Panc1 (cell line): ENCODE results near the gene ECM1. TPM values are rescaled to one million over a fixed set of nuclear protein-coding genes. Genes with fewer than 3 reads are reported as not detected.

Experiments
- ATAC-seq: fragments of 200-7000 bp; cut with Tn5 transposase; 2 replicates; pipeline ENCODE4 v1.9.1; 2020; ENCODE audit warnings: mild to moderate bottlenecking, moderate library complexity
- BruUV-seq: library from RNA; stranded (reverse); fragments of 400-500 nt; replicated peaks from 2 replicates; lab custom pipeline; 2021; lab: Mats Ljungman, UMichigan
- CTCF ChIA-PET: fragments of 300-600 bp; sonication (Branson Sonifier 250); formaldehyde crosslinking; loops from one replicate; lab custom pipeline; 2022; ENCODE audit warnings: antibody characterized with exemption; lab: Charles Lee
- POLR2A ChIA-PET: fragments of 300-600 bp; sonication (Branson Sonifier 250); formaldehyde crosslinking; loops from one replicate; lab custom pipeline; 2022; ENCODE audit warnings: antibody characterized with exemption; lab: Charles Lee
- DNase-seq: peaks from one replicate; pipeline ENCODE4 v3.0.0-alpha.2; 2010; ENCODE audit warnings: low read depth, low spot score
- H3K27ac ChIP-seq: 2 replicates; pipeline ENCODE4 v1.5.1; 2011; ENCODE audit warnings: mild to moderate bottlenecking, low read length, inconsistent platforms
- H3K27me3 ChIP-seq: fragments of 200-500 bp; sonication (Bioruptor generic); 2 replicates; pipeline ENCODE4 v1.6.0; 2014; ENCODE audit warnings: low read length, inconsistent platforms; ENCODE audit not compliant: control insufficient read depth, insufficient read depth
- H3K36me3 ChIP-seq: fragments of 200-500 bp; sonication (Bioruptor generic); 2 replicates; pipeline ENCODE4 v1.5.1; 2014; ENCODE audit warnings: inconsistent platforms, mild to moderate bottlenecking, low read length, moderate library complexity; ENCODE audit not compliant: control insufficient read depth, insufficient read depth
- H3K4me1 ChIP-seq: 2 replicates; pipeline ENCODE4 v1.5.1; 2011; ENCODE audit warnings: inconsistent platforms, mild to moderate bottlenecking, low read length, moderate library complexity; ENCODE audit not compliant: control insufficient read depth, insufficient read depth
- H3K4me3 ChIP-seq, 2 experiments: 2 replicates each; pipeline ENCODE4 v1.5.1; 2011 to 2012; ENCODE audit warnings: low read depth in 2 of 2, low read length in 2 of 2, mild to moderate bottlenecking in 2 of 2, inconsistent platforms in 1 of 2, moderate library complexity in 1 of 2
- H3K9me3 ChIP-seq: fragments of 200-500 bp; sonication (Bioruptor generic); 2 replicates; pipeline ENCODE4 v1.5.1; 2014; ENCODE audit warnings: low read depth, mild to moderate bottlenecking, inconsistent platforms, low read length, moderate library complexity; ENCODE audit not compliant: control insufficient read depth, insufficient read depth
- CTCF ChIP-seq: fragments of 450-650 bp; IDR thresholded peaks from 2 replicates; pipeline ENCODE4 v1.5.1; 2017; ENCODE audit warnings: mild to moderate bottlenecking
- POLR2AphosphoS5 ChIP-seq: IDR thresholded peaks from 2 replicates; pipeline ENCODE4 v1.6.1; 2012; ENCODE audit warnings: mild to moderate bottlenecking, low read depth, low read length, moderate library complexity
- SIN3A ChIP-seq: IDR thresholded peaks from 2 replicates; pipeline ENCODE4 v1.6.1; 2012; ENCODE audit warnings: low read depth, mild to moderate bottlenecking, low read length, moderate library complexity, borderline replicate concordance; ENCODE audit not compliant: insufficient read depth
- TCF7L2 ChIP-seq: IDR thresholded peaks from 2 replicates; pipeline ENCODE4 v1.6.1; 2011; ENCODE audit warnings: mild to moderate bottlenecking, low read depth, low read length, inconsistent platforms
- in situ Hi-C: cut with HindIII; loops from 2 replicates; pipeline ENCODE4 v1.10.0; 2016; ENCODE audit warnings: low sequenced_read_pairs, low pct_unique_long_range_greater_than_20kb
- intact Hi-C: fragments of 100-400 bp; cut with micrococcal nuclease; formaldehyde crosslinking; loops from one replicate; pipeline ENCODE4 v1.10.0; 2022; ENCODE audit not compliant: unreplicated experiment
- total RNA-seq: library from RNA; stranded (reverse); gene quantifications from one replicate; pipeline ENCODE4 v1.2.1, GENCODE V29; 2021; ENCODE audit not compliant: unreplicated experiment
- TF ChIP-seq, protein P1 (sequence below), 2 experiments: IDR thresholded peaks; 2 replicates each; pipeline ENCODE4 v1.6.1; 2011 to 2012; ENCODE audit warnings: low read depth in 2 of 2, control low read depth in 1 of 2, low read length in 1 of 2, mild to moderate bottlenecking in 1 of 2, moderate library complexity in 1 of 2; ENCODE audit not compliant: insufficient read depth in 1 of 2

Gene ECM1
- total RNA-seq, 1 experiment from 2014 or later, result 2.2 TPM

GRCh38 chr1:150560011-150560438 lies 52.1 kb downstream of the ECM1 start:
- no peaks in the 10 kb centered on the region for H3K9me3 ChIP-seq
- ChIA-PET CTCF (interaction anchor here (0.6 to 2.3 kb wide), 7 partner anchors 8 to 253 kb away, joined by 3 to 10 read pairs (median 5); partner anchors contain the start of gene MCL1), POLR2A (interaction anchor here (1.2 kb wide), 1 partner anchor 9 kb away, joined by 3 read pairs; no protein-coding TSS in a partner anchor)
- no peaks in the 10 kb centered on the region for H3K36me3 ChIP-seq
- no peak overlapping the region for H3K4me3 ChIP-seq
- in situ Hi-C loops, result no loop called here
- DNase-seq (no peak), ATAC-seq (no peak)
- no peaks in the 10 kb centered on the region for H3K27me3 ChIP-seq
- BruUV-seq, result no TSS peak
- intact Hi-C loops, result loop anchor here (5.0 kb wide), 2 partner anchors 62 to 252 kb away; no protein-coding TSS in a partner anchor
- peak overlapping the region; percentile 98 for H3K27ac ChIP-seq
- peaks cover 47% of the 10 kb centered on the region for H3K4me1 ChIP-seq
- no peak for TF ChIP-seq POLR2AphosphoS5
- TF ChIP-seq, protein P1, sequence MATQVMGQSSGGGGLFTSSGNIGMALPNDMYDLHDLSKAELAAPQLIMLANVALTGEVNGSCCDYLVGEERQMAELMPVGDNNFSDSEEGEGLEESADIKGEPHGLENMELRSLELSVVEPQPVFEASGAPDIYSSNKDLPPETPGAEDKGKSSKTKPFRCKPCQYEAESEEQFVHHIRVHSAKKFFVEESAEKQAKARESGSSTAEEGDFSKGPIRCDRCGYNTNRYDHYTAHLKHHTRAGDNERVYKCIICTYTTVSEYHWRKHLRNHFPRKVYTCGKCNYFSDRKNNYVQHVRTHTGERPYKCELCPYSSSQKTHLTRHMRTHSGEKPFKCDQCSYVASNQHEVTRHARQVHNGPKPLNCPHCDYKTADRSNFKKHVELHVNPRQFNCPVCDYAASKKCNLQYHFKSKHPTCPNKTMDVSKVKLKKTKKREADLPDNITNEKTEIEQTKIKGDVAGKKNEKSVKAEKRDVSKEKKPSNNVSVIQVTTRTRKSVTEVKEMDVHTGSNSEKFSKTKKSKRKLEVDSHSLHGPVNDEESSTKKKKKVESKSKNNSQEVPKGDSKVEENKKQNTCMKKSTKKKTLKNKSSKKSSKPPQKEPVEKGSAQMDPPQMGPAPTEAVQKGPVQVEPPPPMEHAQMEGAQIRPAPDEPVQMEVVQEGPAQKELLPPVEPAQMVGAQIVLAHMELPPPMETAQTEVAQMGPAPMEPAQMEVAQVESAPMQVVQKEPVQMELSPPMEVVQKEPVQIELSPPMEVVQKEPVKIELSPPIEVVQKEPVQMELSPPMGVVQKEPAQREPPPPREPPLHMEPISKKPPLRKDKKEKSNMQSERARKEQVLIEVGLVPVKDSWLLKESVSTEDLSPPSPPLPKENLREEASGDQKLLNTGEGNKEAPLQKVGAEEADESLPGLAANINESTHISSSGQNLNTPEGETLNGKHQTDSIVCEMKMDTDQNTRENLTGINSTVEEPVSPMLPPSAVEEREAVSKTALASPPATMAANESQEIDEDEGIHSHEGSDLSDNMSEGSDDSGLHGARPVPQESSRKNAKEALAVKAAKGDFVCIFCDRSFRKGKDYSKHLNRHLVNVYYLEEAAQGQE (IDR thresholded peaks at IDR 0.05; ENCODE audit: insufficient read depth in 1 of 2, low read depth in 2 of 2, low read length in 1 of 2), result no peak
- peak; percentile 95 for TF ChIP-seq CTCF
- TF ChIP-seq TCF7L2, result no peak

DNA sequence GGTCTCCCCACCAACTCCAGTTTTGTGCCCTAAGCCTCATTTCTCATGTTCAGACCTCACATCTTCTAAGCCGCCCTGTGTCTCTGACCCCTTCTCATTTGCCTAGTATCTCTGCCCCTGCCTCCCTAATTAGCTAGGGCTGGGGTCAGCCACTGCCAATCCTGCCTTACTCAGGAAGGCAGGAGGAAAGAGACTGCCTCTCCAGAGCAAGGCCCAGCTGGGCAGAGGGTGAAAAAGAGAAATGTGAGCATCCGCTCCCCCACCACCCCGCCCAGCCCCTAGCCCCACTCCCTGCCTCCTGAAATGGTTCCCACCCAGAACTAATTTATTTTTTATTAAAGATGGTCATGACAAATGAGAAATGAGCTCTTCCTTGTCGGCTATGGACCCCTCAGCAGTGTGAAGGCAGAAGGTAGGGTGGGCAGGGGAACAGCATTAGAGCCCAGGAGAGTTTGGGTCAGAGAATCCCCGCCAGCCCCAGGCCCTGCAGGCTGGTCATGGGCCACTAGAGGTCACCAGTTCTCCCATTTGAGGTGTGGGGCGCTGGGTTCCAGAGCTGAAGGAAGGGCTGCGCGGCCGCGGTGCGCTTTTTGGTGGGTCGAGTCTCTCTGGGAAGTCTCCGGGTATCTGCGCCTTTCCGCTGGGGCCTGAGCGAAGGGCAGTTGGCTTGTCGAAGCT lies 52.8 kb downstream of the ECM1 start:
- Histone ChIP-seq H3K4me1 (peaks cover 50% of the 10 kb centered on the region), H3K27ac (peak overlapping the region; percentile 98), H3K4me3 (peak overlapping the region; percentile 48 to 69), H3K9me3 (no peaks in the 10 kb centered on the region), H3K27me3 (no peaks in the 10 kb centered on the region), H3K36me3 (no peaks in the 10 kb centered on the region)
- no TSS peak for BruUV-seq
- CTCF ChIA-PET, result interaction anchor here (0.5 to 2.3 kb wide), 16 partner anchors 9 to 362 kb away, joined by 3 to 12 read pairs (median 4); partner anchors contain the start of genes ENSA and MCL1
- POLR2A ChIA-PET, result interaction anchor here (0.6 to 1.2 kb wide), 3 partner anchors 10 to 415 kb away, joined by 3 to 9 read pairs (median 3); no protein-coding TSS in a partner anchor
- intact Hi-C loops, result loop anchor here (5.0 kb wide), 2 partner anchors 62 to 252 kb away; no protein-coding TSS in a partner anchor
- ATAC-seq (peak; percentile 67), DNase-seq (no peak)
- TF ChIP-seq CTCF, result peak; percentile 92
- no peak for TF ChIP-seq TCF7L2
- TF ChIP-seq SIN3A, result 0 out of 2 replicates have a peak, but pooled peaks have one; percentile 27
- TF ChIP-seq, protein P1 (IDR thresholded peaks at IDR 0.05; ENCODE audit: insufficient read depth in 1 of 2, low read depth in 2 of 2, low read length in 1 of 2), result no peak
- in situ Hi-C loops, result no loop called here
